ENCODE measurements around the gene KLRF1.

GRCh38 chr12:9848899-9849298 lies 21.6 kb downstream of the KLRF1 start:
- TF ChIP-seq, protein P1, sequence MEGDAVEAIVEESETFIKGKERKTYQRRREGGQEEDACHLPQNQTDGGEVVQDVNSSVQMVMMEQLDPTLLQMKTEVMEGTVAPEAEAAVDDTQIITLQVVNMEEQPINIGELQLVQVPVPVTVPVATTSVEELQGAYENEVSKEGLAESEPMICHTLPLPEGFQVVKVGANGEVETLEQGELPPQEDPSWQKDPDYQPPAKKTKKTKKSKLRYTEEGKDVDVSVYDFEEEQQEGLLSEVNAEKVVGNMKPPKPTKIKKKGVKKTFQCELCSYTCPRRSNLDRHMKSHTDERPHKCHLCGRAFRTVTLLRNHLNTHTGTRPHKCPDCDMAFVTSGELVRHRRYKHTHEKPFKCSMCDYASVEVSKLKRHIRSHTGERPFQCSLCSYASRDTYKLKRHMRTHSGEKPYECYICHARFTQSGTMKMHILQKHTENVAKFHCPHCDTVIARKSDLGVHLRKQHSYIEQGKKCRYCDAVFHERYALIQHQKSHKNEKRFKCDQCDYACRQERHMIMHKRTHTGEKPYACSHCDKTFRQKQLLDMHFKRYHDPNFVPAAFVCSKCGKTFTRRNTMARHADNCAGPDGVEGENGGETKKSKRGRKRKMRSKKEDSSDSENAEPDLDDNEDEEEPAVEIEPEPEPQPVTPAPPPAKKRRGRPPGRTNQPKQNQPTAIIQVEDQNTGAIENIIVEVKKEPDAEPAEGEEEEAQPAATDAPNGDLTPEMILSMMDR (IDR thresholded peaks at IDR 0.05; ENCODE audit: insufficient read depth, low read depth, low read length) = no peak
- no peak for TF ChIP-seq EZH2 (IDR thresholded peaks at IDR 0.05; ENCODE audit: insufficient read depth, low read length)
